ENCODE measurements around the gene TAS2R42.

DNA sequence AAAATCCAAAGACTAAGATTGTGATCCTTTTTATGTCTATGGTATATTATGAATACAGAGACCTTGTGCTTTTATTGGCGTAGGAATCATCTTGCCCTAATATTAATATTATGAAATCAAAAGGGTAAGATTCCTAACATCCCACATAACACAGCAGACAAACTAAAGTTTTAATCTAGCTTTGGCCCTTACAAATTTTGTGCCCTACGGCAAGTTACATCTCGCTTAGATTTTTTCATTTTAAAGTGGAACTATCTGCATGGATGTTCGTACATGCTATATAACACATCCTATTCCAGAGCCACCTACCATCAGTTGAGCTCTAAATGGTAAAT, 16.0 kb downstream of the TAS2R42 start:
- no peak for TF ChIP-seq POLR2A (IDR thresholded peaks at IDR 0.05)
- TF ChIP-seq, protein P1, sequence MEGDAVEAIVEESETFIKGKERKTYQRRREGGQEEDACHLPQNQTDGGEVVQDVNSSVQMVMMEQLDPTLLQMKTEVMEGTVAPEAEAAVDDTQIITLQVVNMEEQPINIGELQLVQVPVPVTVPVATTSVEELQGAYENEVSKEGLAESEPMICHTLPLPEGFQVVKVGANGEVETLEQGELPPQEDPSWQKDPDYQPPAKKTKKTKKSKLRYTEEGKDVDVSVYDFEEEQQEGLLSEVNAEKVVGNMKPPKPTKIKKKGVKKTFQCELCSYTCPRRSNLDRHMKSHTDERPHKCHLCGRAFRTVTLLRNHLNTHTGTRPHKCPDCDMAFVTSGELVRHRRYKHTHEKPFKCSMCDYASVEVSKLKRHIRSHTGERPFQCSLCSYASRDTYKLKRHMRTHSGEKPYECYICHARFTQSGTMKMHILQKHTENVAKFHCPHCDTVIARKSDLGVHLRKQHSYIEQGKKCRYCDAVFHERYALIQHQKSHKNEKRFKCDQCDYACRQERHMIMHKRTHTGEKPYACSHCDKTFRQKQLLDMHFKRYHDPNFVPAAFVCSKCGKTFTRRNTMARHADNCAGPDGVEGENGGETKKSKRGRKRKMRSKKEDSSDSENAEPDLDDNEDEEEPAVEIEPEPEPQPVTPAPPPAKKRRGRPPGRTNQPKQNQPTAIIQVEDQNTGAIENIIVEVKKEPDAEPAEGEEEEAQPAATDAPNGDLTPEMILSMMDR (IDR thresholded peaks at IDR 0.05) = no peak
